ENCODE data around the gene LRMDA. TPM values are rescaled to one million over a fixed set of nuclear protein-coding genes. Genes with fewer than 3 reads are reported as not detected.

Gene LRMDA
- total RNA-seq, 1 donor from 2014 or later: 2.1 TPM

GRCh38 chr10:76504823-76505222, 1073.4 kb downstream of the LRMDA start:
- no peaks in the 10 kb centered on the region for H3K9me3 Mint-ChIP-seq (ENCODE audit: unreplicated experiment)
- H3K4me3 Mint-ChIP-seq (ENCODE audit: unreplicated experiment): no peak overlapping the region
- no peaks in the 10 kb centered on the region for H3K36me3 Mint-ChIP-seq (ENCODE audit: unreplicated experiment)
- TF ChIP-seq CTCF (IDR thresholded peaks at IDR 0.05; ENCODE audit: partially characterized antibody, unreplicated experiment): no peak
- no peaks in the 10 kb centered on the region for H3K4me1 Mint-ChIP-seq (ENCODE audit: low read depth, unreplicated experiment)
- DNase-seq: no peak
- no peak overlapping the region for H3K27ac Mint-ChIP-seq (ENCODE audit: unreplicated experiment)
- no peaks in the 10 kb centered on the region for H3K27me3 Mint-ChIP-seq (ENCODE audit: unreplicated experiment)

- TF ChIP-seq CTCF (IDR thresholded peaks at IDR 0.05; ENCODE audit: partially characterized antibody, unreplicated experiment): no peak
- no peak overlapping the region for H3K4me3 Mint-ChIP-seq (ENCODE audit: unreplicated experiment)
- no peak overlapping the region for H3K27ac Mint-ChIP-seq (ENCODE audit: unreplicated experiment)
- H3K27me3 Mint-ChIP-seq (ENCODE audit: unreplicated experiment): no peaks in the 10 kb centered on the region
- H3K9me3 Mint-ChIP-seq (ENCODE audit: unreplicated experiment): no peaks in the 10 kb centered on the region
- no peaks in the 10 kb centered on the region for H3K36me3 Mint-ChIP-seq (ENCODE audit: unreplicated experiment)
- no peak for DNase-seq
- no peaks in the 10 kb centered on the region for H3K4me1 Mint-ChIP-seq (ENCODE audit: low read depth, unreplicated experiment)
Observed at GRCh38 chr10:76509446-76509845, 1078.0 kb downstream of the LRMDA start.

- no peaks in the 10 kb centered on the region for H3K27me3 Mint-ChIP-seq (ENCODE audit: unreplicated experiment)
- no peak for TF ChIP-seq CTCF (IDR thresholded peaks at IDR 0.05; ENCODE audit: partially characterized antibody, unreplicated experiment)
- H3K4me3 Mint-ChIP-seq (ENCODE audit: unreplicated experiment): no peak overlapping the region
- H3K36me3 Mint-ChIP-seq (ENCODE audit: unreplicated experiment): no peaks in the 10 kb centered on the region
- no peaks in the 10 kb centered on the region for H3K9me3 Mint-ChIP-seq (ENCODE audit: unreplicated experiment)
- DNase-seq: no peak
- no peaks in the 10 kb centered on the region for H3K4me1 Mint-ChIP-seq (ENCODE audit: low read depth, unreplicated experiment)
- H3K27ac Mint-ChIP-seq (ENCODE audit: unreplicated experiment): no peak overlapping the region
Observed at GRCh38 chr10:76514321-76514720, 1082.9 kb downstream of the LRMDA start.

GRCh38 chr10:76514869-76515268, 1083.4 kb downstream of the LRMDA start:
- Mint-ChIP-seq H3K36me3 (ENCODE audit: unreplicated experiment) (no peaks in the 10 kb centered on the region), H3K9me3 (ENCODE audit: unreplicated experiment) (no peaks in the 10 kb centered on the region), H3K27ac (ENCODE audit: unreplicated experiment) (no peak overlapping the region), H3K27me3 (ENCODE audit: unreplicated experiment) (no peaks in the 10 kb centered on the region), H3K4me3 (ENCODE audit: unreplicated experiment) (no peak overlapping the region), H3K4me1 (ENCODE audit: low read depth, unreplicated experiment) (no peaks in the 10 kb centered on the region)
- DNase-seq: no peak
- no peak for TF ChIP-seq CTCF (IDR thresholded peaks at IDR 0.05; ENCODE audit: partially characterized antibody, unreplicated experiment)

- no peaks in the 10 kb centered on the region for H3K9me3 Mint-ChIP-seq (ENCODE audit: unreplicated experiment)
- no peak for DNase-seq
- TF ChIP-seq CTCF (IDR thresholded peaks at IDR 0.05; ENCODE audit: partially characterized antibody, unreplicated experiment): no peak
- no peaks in the 10 kb centered on the region for H3K36me3 Mint-ChIP-seq (ENCODE audit: unreplicated experiment)
- no peak overlapping the region for H3K27ac Mint-ChIP-seq (ENCODE audit: unreplicated experiment)
- no peaks in the 10 kb centered on the region for H3K27me3 Mint-ChIP-seq (ENCODE audit: unreplicated experiment)
- no peak overlapping the region for H3K4me3 Mint-ChIP-seq (ENCODE audit: unreplicated experiment)
- H3K4me1 Mint-ChIP-seq (ENCODE audit: low read depth, unreplicated experiment): peaks cover 6% of the 10 kb centered on the region
Observed at GRCh38 chr10:76522547-76522946, 1091.1 kb downstream of the LRMDA start.
